Hematopoietic multipotent progenitor cell treated with erythropoietin and hydrocortisone succinate and interleukin-3 and kit ligand, for 6 days (in vitro differentiated cells): ENCODE data around the gene ATRNL1.

ENCODE experiments used
- DNase-seq: peaks from one replicate; pipeline ENCODE4 v3.0.0-alpha.2; 2015

The ATRNL1 gene

GRCh38 chr10:115854740-115855435 lies 761.7 kb downstream of the ATRNL1 start:
- no peak for DNase-seq

DNA sequence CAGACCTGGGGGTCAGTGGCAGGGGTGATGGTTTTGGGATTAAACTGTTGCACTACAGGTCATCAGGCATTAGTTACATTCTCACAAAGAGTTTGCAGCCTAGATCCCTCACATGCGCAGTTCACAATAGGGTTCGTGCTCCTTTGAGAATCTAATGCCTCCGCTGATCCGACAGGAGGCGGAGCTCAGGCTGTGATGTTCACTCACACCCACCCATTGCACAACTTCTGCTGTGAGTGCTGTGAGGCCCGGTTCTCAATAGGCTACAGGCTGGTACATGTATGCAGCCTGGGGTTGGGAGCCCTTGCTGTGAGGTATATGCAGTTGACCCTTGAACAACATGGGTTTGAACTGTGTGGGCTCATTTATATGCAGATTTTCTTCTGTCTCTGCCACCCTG lies 763.4 kb downstream of the ATRNL1 start:
- no peak for DNase-seq

DNA sequence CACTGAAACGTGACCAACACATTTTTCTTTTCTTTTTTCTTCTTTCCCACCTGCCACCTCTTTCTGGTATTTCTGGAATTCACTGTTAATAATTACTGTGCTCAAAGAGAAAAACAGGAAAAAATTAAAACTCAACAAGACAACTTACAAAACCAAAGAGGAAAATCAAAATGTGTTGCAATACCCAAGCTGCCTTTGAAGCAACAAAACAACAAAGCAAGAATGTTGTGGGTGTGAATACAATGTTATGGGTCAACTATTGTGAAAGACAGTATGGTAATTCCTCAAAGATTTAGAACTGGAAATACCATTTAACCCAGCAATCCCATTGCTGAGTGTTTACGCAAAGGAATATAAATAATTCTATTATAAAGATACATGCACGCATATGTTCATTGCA lies 764.7 kb downstream of the ATRNL1 start:
- DNase-seq = no peak

DNA sequence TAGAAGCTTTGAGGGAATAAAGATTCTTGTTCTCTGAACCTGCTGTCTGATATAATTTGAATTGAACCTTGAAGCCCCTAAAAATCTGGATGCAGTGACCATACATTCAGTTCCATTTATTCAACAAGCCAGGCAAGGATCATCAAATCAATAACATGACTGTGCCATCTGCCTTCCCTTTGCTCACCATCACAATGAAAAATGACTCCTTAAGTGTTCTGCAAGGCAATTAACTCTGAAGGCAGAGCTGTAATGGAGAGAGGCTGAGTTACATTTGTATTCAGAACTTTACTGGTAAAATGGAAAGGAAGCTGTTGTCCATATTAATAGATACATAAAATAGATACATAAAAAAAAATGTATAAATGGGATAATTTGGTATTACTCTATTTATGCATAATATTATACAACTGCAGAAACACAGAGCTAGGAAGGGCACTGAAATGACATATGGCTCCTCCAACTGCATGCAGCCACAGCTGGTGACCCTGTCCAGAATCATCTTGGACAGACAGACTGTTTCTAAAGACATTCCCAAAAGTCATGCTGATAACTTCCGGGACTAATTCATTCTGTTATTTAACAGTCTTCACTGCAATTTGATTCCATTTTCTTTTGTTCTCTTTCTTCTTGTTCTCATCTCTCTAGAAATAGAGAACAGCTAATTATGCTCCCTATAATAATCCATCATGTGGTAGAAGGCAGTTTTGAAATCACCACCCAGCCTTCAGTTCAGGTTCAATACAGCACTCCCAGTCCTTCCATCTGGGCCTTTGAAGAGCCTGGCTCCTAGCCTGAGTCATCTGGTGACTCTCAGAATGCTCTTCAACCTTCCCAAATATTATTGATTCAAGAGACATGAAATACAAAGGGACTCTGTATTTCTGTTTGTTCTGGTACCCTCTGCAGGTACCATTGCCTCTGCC lies 767.3 kb downstream of the ATRNL1 start:
- DNase-seq = no peak

DNA sequence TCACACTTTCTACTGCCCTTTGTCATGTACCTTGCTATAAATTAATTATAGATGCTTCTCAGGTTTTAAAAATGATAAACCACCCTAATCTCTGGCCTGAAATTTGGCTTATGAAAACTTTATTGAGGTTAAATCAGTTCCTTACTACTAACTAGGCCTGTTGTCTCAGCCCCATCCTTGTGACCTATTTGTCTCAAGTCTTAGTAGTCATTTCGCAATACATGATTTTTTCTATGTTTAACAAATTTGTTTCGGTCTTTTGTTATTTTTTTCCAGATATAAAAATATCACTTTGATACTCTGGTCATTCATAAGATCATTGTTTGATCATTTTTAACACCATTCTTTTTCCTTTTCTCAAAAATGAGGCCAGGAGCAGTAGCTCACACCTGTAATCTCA lies 768.3 kb downstream of the ATRNL1 start:
- no peak for DNase-seq

DNA sequence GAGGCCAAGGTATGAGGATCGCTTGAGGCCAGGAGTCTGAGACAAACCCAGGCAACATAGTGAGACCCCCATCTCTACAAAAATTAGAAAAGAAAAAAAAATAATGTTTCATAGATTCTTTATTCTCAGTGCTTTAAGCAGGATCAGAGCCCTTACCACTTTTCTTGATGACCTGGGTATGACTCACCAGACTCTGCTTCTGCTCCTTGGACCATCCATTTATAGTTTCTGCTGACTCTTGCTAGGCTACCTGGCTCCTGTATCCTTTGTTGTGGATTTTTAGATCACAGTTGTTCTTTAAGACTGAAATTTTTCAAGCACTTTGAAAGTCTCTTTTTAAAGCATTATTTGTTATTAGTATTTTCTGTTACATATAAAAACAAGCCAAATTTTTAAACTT lies 768.7 kb downstream of the ATRNL1 start:
- no peak for DNase-seq

DNA sequence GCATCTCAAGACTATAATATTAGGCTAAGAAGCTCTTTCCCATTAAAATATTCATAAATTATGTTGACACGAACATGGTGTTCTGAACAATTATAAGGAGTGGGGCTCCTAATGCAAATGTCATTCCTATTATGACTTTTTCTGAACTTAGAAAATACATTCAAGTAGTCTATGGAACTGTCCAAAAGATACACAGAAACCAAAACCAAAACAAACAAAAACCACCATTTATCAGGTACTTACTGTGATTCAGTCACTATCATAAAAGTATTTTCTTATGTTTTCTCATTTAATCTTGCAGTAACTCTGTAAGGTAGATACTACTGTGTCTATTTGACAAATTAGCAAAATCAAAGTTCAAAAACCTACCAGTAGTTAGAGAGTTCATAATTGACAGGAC lies 773.0 kb downstream of the ATRNL1 start:
- no peak for DNase-seq

DNA sequence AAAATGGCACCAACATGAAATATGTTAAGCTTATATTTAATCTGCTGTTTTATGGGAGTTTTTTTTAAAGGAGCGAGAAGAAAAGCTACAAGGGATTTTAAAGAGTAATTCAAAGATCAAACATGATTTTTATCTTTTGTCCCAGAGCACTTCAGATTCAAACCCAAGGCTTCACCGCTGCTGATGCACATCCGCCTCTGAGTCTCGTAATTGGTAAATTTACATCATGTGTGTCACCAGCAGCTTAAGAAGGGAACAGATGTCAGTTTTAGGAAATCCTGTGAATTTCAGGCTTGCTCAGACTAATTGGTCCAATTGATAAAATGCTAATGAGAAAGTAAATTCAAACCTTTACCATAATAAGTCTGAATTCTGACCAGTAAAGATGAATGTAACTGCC lies 773.5 kb downstream of the ATRNL1 start:
- DNase-seq = no peak

DNA sequence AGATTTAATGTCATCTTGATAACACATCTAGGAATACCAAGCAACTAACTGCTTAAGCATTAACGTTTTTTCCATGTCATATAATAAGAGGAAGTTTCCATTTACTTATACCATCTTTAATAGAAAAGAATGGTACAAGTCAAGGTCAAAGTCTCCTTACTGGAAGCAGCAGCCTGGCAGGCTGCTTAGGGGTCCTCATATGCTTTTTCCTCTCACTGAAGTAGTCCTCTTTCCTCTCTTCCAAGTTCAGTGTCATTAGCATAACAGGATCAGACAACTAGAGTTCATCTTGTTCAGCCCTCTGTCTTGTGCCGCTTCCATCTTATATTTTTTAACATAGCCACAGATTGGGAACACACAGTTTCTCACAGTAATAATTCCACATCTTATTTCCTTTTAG lies 774.1 kb downstream of the ATRNL1 start:
- DNase-seq = no peak

- no peak for DNase-seq
These were observed 778.7 kb downstream of the ATRNL1 start for GRCh38 chr10:115871855-115872254.

DNA sequence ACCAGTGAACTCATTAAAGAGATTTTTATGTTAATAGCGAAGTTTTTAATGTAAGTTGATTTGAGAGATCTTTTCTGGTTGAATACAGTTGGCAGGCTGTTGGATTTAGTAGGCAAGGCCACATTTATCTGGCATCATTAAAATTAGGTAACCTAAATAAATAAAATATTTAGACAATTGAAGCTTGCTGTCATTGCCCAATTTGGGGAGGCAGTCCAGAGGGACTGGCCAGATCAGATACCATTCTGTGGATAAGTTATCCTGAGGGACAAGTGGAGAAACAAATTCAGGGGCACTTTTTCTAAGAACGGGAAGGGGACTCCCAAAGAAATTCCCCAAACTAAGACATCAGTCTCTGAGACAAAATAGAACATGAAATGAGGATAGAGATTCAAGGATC lies 782.0 kb downstream of the ATRNL1 start:
- no peak for DNase-seq

GRCh38 chr10:115879372-115880089 lies 786.4 kb downstream of the ATRNL1 start:
- no peak for DNase-seq

GRCh38 chr10:115882021-115882420 lies 788.9 kb downstream of the ATRNL1 start:
- no peak for DNase-seq

GRCh38 chr10:115883372-115883771 lies 790.2 kb downstream of the ATRNL1 start:
- no peak for DNase-seq

DNA sequence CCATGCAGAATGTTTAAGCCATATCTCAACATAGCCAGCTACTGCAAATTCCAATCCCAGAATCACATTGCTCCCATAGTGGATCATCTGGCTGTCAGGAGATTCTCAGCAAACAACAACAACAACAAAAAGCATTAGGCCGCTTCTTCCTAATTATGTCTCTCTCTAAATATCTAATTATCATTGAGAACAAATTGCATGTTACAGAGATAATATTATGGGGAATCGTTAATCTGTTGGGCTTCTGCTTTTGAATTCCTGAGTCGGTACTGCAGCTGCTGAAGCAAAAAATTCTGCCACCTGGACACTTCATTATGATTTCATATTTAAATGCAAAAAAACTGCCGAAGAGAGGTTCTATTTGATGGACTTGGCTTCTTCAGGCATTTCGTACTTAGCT lies 791.2 kb downstream of the ATRNL1 start:
- no peak for DNase-seq

DNA sequence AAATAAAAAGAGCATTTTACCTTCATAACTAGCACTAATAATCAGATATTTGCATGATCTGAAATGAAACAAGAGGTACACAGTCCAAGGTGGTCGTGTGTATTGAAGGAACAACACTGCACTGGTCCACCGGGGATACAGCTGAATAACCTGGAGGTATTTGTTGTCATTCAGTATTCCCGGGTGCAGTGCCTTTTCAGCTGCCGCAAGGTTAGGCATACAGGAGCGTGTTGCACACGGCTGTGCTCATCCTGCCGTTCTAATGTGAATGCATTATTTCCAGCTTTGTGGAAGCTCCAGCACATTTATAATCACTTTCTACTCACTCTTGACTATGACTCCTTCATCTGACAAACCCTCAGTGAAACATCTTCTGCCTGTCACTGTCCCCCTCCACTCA lies 802.0 kb downstream of the ATRNL1 start:
- DNase-seq = no peak

DNA sequence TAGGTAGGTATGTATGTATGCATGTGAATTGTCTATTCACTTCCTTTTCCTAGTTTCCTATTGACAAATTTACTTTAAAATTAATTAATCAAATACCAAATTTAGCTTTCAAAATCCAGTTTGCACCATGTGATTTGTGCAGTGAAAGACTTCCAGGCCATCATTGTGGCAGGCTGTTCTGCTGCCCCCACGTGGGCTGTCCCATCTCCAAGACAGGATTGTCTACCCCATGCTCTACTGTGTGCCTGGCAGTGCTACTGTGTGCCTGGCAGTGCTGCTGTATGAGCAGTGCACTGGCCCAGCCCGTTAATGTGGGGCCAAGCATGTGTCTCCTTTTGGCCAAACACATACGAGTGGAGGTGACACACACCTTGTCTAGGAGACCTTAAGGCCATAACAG lies 805.1 kb downstream of the ATRNL1 start:
- DNase-seq = no peak

DNA sequence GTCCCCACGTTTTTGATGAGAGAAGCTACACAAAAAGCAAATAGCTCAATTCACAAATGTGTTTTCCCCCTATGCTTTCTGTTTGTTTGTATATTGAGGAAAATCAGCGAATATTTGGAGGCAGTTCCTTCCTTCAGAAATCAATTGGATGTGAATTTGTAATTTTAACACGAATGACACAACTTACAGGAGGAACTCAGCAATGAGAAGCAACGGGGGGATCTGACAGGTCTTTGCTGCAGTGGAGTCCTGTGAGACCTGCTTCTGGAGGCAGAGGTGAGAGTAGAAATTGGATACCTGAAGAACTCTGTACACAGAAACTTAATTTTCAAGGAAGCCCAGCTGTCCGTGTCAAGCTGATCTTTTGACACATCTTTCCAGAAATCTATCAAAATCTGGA lies 809.4 kb downstream of the ATRNL1 start:
- DNase-seq = no peak

DNA sequence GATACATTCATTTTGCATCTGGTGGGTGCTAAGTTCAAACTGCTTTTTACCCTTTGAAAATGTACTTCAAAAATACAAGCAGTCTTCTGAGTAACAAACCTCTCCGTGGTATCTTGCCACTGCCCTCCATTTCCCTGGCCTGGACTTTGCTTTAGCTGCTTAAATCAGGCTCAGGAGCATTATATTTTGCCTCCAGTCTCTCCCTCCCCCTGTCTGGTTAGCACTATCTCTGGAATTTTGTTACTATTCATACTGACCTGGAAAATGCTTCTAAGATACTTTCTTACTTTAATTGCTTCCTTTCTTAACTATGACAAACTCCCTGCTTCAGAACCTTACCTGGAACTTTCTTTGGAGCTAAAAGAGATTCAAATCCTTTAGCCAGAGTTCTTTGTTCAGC lies 810.0 kb downstream of the ATRNL1 start:
- no peak for DNase-seq

DNA sequence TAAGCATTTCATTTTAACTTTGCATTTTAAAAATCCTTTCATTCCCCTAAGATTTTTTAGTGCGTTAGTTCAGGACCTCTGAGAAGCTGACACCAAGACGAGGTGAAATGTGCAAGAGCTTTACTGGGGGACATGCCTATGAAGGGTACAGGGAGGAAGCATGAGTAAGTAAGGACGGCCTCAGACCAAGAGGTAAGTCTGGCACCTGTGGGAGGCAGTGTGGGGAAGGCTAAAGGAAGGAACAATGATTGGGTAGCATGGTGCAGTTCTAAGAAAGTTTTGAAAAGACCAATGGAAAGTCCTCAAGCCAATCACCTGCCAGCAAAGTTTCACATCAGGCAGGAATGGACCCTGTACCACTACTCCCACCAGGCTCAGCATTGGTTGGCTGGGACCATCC lies 810.7 kb downstream of the ATRNL1 start:
- DNase-seq = no peak

DNA sequence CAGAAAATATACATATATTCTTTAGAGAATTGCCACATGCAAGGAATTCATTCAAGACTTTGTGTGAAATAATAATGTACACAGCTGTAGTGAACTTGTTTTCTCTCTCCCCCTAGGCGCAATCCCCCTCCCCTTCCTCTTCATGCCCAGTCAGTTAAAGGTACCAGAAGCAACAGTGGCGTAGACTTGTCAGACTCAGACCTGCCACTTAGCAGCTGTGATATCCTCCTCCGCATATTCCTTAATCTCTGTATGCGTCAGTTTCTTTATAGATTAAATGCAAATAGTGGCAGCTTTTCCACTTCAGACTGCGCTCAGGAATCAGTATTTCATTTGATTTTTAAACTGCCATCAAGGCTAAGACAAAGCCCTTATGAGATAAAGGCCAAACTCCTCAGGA lies 815.9 kb downstream of the ATRNL1 start:
- DNase-seq = no peak

- DNase-seq = no peak
These were observed 817.0 kb downstream of the ATRNL1 start for GRCh38 chr10:115909962-115910731.

DNA sequence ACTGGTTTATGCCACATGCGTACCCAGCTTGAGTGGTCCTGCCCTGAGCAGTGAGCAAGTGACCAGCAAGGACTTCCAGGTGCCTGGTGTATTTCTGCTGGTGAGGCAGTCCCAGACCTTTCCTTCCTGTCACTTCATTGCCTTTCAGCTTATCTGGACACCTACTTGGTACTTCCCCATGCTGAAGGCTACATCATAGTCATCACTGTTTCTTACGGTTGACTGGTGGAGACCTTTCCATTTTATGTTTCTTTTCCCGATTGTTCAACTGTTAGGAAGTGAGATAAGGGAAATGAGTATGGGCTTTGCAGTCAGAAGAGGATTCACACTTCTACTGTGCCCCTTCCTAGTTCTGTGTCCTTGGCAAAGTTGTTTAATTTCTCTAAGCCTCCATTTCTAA lies 821.3 kb downstream of the ATRNL1 start:
- DNase-seq = no peak
